SH-SY5Y (cell line): ENCODE data around the gene AGPAT3.

ENCODE experiments used
- GATA2 ChIP-seq: IDR thresholded peaks from 2 replicates; pipeline ENCODE4 v1.6.1; 2011; ENCODE audit warnings: mild to moderate bottlenecking, low read depth, low read length
- GATA3 ChIP-seq: IDR thresholded peaks from 2 replicates; pipeline ENCODE4 v1.6.1; 2011; ENCODE audit warnings: low read depth, mild to moderate bottlenecking, low read length, moderate library complexity

DNA sequence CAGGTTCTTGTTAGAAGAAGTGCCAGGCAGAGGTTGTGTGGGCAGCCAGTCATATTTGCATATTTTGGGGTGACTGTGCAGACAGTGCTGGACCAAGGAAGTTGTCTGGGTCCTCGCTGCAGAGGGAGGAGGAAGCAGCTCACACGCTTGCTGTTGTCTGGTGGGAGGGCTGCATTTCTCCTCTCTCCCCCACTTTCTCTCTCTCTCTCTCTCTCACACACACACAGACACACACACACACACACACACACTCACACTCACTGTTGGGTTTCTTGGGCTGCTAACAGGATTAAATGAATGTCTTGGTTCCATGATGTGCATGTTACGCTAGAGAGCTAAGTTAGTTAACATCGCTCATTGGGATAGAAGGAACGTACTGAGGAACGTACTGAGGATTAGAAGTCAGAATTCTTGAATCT lies 72.9 kb downstream of the AGPAT3 start:
- TF ChIP-seq GATA2 (no peak), GATA3 (no peak)
